SK-N-MC (cell line): Measurements from ENCODE around the gene BMPR1B.
"Not testable (repeated sequence)": the region's sequence is repeated elsewhere in the genome, so short reads cannot be mapped to it uniquely, and the experiment has no call there.

Source experiments
- DNase-seq: peaks from one replicate; pipeline ENCODE4 v3.0.0-alpha.2; 2011; ENCODE audit warnings: low read depth, low spot score
- H3K27ac ChIP-seq: fragments of 200-600 bp; sonication (generic); 2 replicates; pipeline ENCODE4 v1.5.1; 2016; ENCODE audit warnings: mixed run types
- H3K36me3 ChIP-seq: fragments of 200-600 bp; sonication (generic); 2 replicates; pipeline ENCODE4 v1.6.1; 2017; ENCODE audit warnings: antibody characterized with exemption, low read length, mixed read lengths; ENCODE audit not compliant: insufficient read depth
- H3K4me3 ChIP-seq: fragments of 200-600 bp; sonication (generic); 2 replicates; pipeline ENCODE4 v1.5.1; 2016
- H3K9ac ChIP-seq: fragments of 200-600 bp; sonication (generic); 2 replicates; pipeline ENCODE4 v1.8.0; 2017; ENCODE audit warnings: mixed run types, mixed read lengths; ENCODE audit not compliant: insufficient read length
- H3K9me3 ChIP-seq: fragments of 200-600 bp; sonication (generic); 2 replicates; pipeline ENCODE4 v1.6.1; 2017; ENCODE audit warnings: low read depth, mild to moderate bottlenecking, antibody characterized with exemption, low read length, moderate library complexity, mixed read lengths
- EZH2 ChIP-seq: fragments of 200-600 bp; sonication (generic); IDR thresholded peaks from one replicate; pipeline ENCODE4 v1.6.1; 2017; ENCODE audit warnings: antibody characterized with exemption
- FOXP2 ChIP-seq: optimal IDR thresholded peaks from 2 replicates; pipeline ENCODE3; 2011; ENCODE audit warnings: mild to moderate bottlenecking, moderate library complexity; ENCODE audit not compliant: insufficient read depth; ENCODE audit errors: extremely low read length, control extremely low read depth
- POLR2AphosphoS5 ChIP-seq: IDR thresholded peaks from 2 replicates; pipeline ENCODE4 v1.6.1; 2012; ENCODE audit warnings: mild to moderate bottlenecking, low read depth, low read length, borderline replicate concordance

Gene BMPR1B

GRCh38 chr4:94833394-94833793 lies 75.6 kb downstream of the BMPR1B start:
- Histone ChIP-seq H3K4me3 (no peak overlapping the region), H3K9me3 (no peaks in the 10 kb centered on the region), H3K9ac (no peak overlapping the region), H3K36me3 (no peaks in the 10 kb centered on the region), H3K27ac (no peak overlapping the region)
- TF ChIP-seq POLR2AphosphoS5 (no peak), EZH2 (no peak), FOXP2 (no peak)
- DNase-seq = no peak

DNA sequence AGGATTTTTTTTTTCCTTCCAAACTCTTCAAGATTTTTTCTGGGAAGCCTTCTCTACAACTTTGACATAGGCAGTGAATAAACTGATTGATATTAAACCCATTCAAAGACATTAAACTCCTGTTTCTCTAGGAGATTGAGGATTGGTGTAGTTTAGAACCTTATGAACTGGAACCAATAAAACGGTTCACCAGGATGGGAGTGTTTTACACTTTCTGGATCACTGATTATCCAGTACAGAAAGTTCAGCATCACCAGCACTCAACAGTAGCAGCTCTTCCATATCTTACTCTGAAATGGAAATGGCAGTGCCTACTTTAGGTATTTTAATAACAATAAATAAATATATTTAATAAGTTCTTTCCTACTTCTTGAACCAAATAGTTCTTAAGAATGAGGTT lies 76.7 kb downstream of the BMPR1B start:
- H3K9ac ChIP-seq = no peak overlapping the region
- no peak overlapping the region for H3K4me3 ChIP-seq
- no peaks in the 10 kb centered on the region for H3K9me3 ChIP-seq
- TF ChIP-seq POLR2AphosphoS5 (no peak), FOXP2 (no peak)
- H3K27ac ChIP-seq = no peak overlapping the region
- DNase-seq = no peak
- no peaks in the 10 kb centered on the region for H3K36me3 ChIP-seq

DNA sequence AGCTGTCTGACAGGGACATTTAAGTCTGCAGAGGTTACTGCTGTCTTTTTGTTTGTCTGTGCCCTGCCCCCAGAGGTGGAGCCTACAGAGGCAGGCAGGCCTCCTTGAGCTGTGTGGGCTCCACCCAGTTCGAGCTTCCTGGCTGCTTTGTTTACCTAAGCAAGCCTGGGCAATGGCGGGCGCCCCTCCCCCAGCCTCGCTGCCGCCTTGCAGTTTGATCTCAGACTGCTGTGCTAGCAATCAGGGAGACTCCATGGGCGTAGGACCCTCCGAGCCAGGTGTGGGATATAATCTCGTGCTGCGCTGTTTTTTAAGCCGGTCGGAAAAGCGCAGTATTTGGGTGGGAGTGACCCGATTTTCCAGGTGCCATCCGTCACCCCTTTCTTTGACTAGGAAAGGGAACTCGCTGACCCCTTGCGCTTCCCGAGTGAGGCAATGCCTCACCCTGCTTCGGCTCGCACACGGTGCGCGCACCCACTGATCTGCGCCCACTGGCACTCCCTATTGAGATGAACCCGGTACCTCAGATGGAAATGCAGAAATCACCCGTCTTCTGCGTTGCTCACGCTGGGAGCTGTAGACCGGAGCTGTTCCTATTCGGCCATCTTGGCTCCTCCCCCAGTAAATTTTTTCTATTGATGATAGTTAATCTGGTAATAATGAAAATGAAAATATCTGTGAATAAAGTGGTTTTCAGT lies 83.6 kb downstream of the BMPR1B start:
- not testable (repeated sequence) for DNase-seq, H3K4me3 ChIP-seq, H3K36me3 ChIP-seq, H3K9me3 ChIP-seq, H3K9ac ChIP-seq, H3K27ac ChIP-seq

GRCh38 chr4:94841864-94842221 lies 84.1 kb downstream of the BMPR1B start:
- DNase-seq = no peak
- no peaks in the 10 kb centered on the region for H3K36me3 ChIP-seq
- no peak overlapping the region for H3K4me3 ChIP-seq
- no peak overlapping the region for H3K9ac ChIP-seq
- TF ChIP-seq POLR2AphosphoS5 (no peak), EZH2 (no peak), FOXP2 (no peak)
- no peak overlapping the region for H3K27ac ChIP-seq
- H3K9me3 ChIP-seq = peaks cover 5% of the 10 kb centered on the region; the same call in 1 of the 2 replicates

GRCh38 chr4:94843216-94843615 lies 85.5 kb downstream of the BMPR1B start:
- no peak for TF ChIP-seq FOXP2
- no peak for TF ChIP-seq POLR2AphosphoS5
- no peak for TF ChIP-seq EZH2
- Histone ChIP-seq H3K9ac (no peak overlapping the region), H3K36me3 (no peaks in the 10 kb centered on the region), H3K9me3 (peaks cover 5% of the 10 kb centered on the region; the same call in 1 of the 2 replicates), H3K27ac (no peak overlapping the region), H3K4me3 (no peak overlapping the region)
- DNase-seq = no peak

DNA sequence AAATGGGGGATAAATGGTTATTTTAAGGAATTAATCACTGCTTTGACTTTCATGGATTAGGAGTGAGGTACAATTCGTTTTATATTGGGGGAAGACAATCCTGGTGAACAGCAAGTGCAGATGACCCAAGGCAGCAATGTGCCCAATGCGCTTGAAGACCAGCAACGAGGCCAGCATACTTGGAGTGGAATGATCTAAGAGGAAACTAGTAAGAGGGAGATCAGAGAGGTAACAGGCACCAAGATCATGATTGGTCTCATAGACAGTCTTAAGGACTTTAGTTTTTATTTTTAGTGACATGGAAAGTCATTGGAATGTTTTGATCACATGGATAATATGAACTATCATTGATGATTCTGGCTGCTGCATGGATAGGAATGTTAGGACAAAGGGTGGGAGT lies 90.6 kb downstream of the BMPR1B start:
- H3K36me3 ChIP-seq = no peaks in the 10 kb centered on the region
- no peak overlapping the region for H3K4me3 ChIP-seq
- TF ChIP-seq FOXP2 (no peak), EZH2 (no peak), POLR2AphosphoS5 (no peak)
- H3K27ac ChIP-seq = no peak overlapping the region
- peaks cover 5% of the 10 kb centered on the region; the same call in 1 of the 2 replicates for H3K9me3 ChIP-seq
- DNase-seq = no peak
- H3K9ac ChIP-seq = no peak overlapping the region

DNA sequence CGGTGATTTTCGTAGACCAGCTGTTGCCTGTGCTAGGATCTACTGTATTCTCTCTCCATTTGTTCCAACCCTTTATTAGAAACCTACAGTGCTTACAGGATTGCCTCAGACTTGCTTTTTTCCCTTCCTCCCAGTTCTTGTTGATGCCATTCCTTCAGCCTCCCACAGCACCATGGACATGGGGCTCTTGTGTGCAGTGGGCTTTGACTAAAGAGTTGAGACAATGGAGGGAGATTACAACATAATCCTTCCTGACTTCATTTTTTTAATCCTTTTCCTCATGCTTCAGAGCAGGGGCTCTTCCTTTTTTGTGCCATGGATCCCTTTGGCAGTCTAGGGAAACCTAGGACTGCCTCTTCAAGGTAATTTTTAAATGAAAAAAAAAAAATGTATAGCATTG lies 92.1 kb downstream of the BMPR1B start:
- Histone ChIP-seq H3K4me3 (no peak overlapping the region), H3K36me3 (no peaks in the 10 kb centered on the region), H3K9me3 (peaks cover 5% of the 10 kb centered on the region; the same call in 1 of the 2 replicates), H3K9ac (no peak overlapping the region), H3K27ac (no peak overlapping the region)
- no peak for DNase-seq
- TF ChIP-seq FOXP2 (no peak), EZH2 (no peak), POLR2AphosphoS5 (no peak)

GRCh38 chr4:94852616-94853015 lies 94.9 kb downstream of the BMPR1B start:
- H3K36me3 ChIP-seq = no peaks in the 10 kb centered on the region
- no peak overlapping the region for H3K9ac ChIP-seq
- no peak for DNase-seq
- peak overlapping the region; percentile 48; the same call in 1 of the 2 replicates for H3K27ac ChIP-seq
- H3K9me3 ChIP-seq = no peaks in the 10 kb centered on the region
- H3K4me3 ChIP-seq = 0 out of 2 replicates have a peak overlapping the region, but pooled peaks have one; percentile 28
- no peak for TF ChIP-seq POLR2AphosphoS5
- no peak for TF ChIP-seq FOXP2
- TF ChIP-seq EZH2 = no peak

- H3K4me3 ChIP-seq = no peak overlapping the region
- no peaks in the 10 kb centered on the region for H3K9me3 ChIP-seq
- DNase-seq = no peak
- H3K9ac ChIP-seq = no peak overlapping the region
- TF ChIP-seq EZH2 = no peak
- no peak for TF ChIP-seq FOXP2
- TF ChIP-seq POLR2AphosphoS5 = no peak
- H3K36me3 ChIP-seq = no peaks in the 10 kb centered on the region
- no peak overlapping the region for H3K27ac ChIP-seq
Observed at GRCh38 chr4:94856030-94856429, 98.3 kb downstream of the BMPR1B start.

GRCh38 chr4:94870146-94870545 lies 112.4 kb downstream of the BMPR1B start:
- no peak for DNase-seq
- Histone ChIP-seq H3K9ac (no peak overlapping the region), H3K27ac (no peak overlapping the region)

More at GRCh38 chr4:94870146-94870545, 112.4 kb downstream of the BMPR1B start:
- TF ChIP-seq POLR2AphosphoS5 = no peak
- Histone ChIP-seq H3K9me3 (no peaks in the 10 kb centered on the region), H3K4me3 (no peak overlapping the region), H3K36me3 (no peaks in the 10 kb centered on the region)
